Stimulated activated memory B cell treated with anti-CD40 and anti-IgM and Interleukin-4, amounts not matched to agents 10 μg/mL and 1 μg/mL and 100 μg/mL, for 72 hours (primary cell): ENCODE data around the gene TBC1D22A.
"Not testable (repeated sequence)": the region's sequence is repeated elsewhere in the genome, so short reads cannot be mapped to it uniquely, and the experiment has no call there.

Experiments used
- ATAC-seq: fragments of 150-1000 bp; cut with Tn5 transposase; 2 replicates; pipeline ENCODE4 v1.10.0; 2021
- H3K27ac Mint-ChIP-seq: one replicate; pipeline ENCODE4 v1.8.0; 2022; ENCODE audit warnings: mild to moderate bottlenecking, mixed read lengths
- H3K27me3 Mint-ChIP-seq: one replicate; pipeline ENCODE4 v1.8.0; 2022; ENCODE audit warnings: mixed read lengths
- H3K36me3 Mint-ChIP-seq: one replicate; pipeline ENCODE4 v1.8.0; 2022; ENCODE audit warnings: mixed read lengths
- H3K4me1 Mint-ChIP-seq: one replicate; pipeline ENCODE4 v1.8.0; 2022; ENCODE audit warnings: mixed read lengths
- H3K4me3 Mint-ChIP-seq: one replicate; pipeline ENCODE4 v1.8.0; 2022; ENCODE audit warnings: mild to moderate bottlenecking, moderate library complexity, mixed read lengths
- H3K9me3 Mint-ChIP-seq: one replicate; pipeline ENCODE4 v1.8.0; 2022; ENCODE audit warnings: mixed read lengths

Gene TBC1D22A

DNA sequence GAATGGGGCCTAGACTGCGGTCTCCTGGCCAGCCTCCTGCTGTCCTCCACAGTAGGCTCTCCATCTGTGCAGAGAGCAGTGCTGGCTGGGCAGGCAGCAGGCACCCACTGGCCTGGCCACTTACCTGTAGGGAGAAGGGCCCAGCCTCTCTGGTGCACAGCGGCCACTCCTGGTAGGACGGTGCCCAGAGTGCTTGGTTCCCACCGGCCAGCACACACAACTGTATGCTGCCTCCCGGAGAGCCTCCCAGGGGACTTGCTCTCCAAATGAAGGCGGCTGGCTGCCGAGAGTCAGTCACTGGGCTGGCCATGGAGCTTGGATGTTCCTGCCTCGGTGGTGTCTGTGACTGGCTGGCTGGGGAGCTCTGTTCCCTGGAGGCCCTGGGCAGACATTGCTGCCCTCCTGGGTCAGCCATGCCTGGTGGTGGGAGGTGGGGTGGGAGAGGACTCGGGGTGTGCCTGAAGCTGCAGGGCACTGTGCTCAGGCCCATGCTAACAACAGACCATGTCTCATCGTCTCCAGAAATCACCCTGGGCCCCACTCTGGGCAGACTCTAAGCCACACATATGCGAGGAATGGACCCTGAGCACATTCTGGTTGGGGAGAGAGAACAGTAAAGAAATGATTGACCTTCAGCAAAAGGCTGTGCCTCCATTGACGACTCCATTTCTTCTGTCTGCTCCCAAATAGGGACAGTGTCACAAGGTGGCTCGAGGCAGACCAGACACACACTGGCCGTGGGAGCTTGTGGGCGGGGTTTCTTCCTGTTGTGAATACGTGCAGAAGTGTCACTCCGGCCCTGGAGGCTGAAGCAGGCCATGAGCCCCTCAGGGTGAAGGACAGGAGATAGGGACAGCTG is 350.8 kb downstream of the TBC1D22A start:
- no peaks in the 10 kb centered on the region for H3K9me3 Mint-ChIP-seq
- no peak overlapping the region for H3K4me3 Mint-ChIP-seq
- H3K27ac Mint-ChIP-seq: no peak overlapping the region

DNA sequence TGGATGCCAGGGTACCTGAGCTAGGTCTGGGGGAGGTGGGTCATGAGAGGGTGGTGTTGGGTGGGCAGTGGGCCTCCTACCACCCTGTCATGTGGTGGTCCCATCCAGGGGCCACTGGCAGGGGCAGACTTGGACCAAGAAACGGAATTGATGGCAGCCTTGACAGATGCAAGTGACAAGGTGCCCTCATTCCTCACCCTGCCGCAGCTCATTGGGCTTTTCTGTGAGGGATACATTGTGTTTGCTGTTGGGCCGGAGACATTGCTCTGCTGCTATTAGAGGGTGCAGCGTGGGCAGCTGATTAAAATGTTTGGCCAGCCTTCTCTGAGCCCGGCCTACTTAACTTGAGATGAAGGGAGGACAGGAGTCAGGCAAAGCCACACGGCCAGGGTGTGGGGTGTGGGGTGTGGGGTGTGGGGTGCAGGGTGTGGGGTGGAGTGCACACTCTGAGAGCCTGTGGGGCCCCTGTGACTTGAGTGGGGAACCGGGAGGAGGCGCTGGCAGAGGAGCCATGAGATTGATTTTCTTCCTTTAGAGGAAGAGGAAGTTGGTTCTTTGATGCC is 351.5 kb downstream of the TBC1D22A start:
- H3K36me3 Mint-ChIP-seq: peaks cover 65% of the 10 kb centered on the region
- H3K27me3 Mint-ChIP-seq: no peaks in the 10 kb centered on the region
- H3K4me3 Mint-ChIP-seq: no peak overlapping the region
- no peaks in the 10 kb centered on the region for H3K9me3 Mint-ChIP-seq
- no peaks in the 10 kb centered on the region for H3K4me1 Mint-ChIP-seq
- H3K27ac Mint-ChIP-seq: no peak overlapping the region
- ATAC-seq: no peak

More for the DNA sequence above, 350.8 kb downstream of the TBC1D22A start:
- ATAC-seq: no peak
- Mint-ChIP-seq H3K36me3 (peaks cover 64% of the 10 kb centered on the region), H3K4me1 (no peaks in the 10 kb centered on the region), H3K27me3 (no peaks in the 10 kb centered on the region)

DNA sequence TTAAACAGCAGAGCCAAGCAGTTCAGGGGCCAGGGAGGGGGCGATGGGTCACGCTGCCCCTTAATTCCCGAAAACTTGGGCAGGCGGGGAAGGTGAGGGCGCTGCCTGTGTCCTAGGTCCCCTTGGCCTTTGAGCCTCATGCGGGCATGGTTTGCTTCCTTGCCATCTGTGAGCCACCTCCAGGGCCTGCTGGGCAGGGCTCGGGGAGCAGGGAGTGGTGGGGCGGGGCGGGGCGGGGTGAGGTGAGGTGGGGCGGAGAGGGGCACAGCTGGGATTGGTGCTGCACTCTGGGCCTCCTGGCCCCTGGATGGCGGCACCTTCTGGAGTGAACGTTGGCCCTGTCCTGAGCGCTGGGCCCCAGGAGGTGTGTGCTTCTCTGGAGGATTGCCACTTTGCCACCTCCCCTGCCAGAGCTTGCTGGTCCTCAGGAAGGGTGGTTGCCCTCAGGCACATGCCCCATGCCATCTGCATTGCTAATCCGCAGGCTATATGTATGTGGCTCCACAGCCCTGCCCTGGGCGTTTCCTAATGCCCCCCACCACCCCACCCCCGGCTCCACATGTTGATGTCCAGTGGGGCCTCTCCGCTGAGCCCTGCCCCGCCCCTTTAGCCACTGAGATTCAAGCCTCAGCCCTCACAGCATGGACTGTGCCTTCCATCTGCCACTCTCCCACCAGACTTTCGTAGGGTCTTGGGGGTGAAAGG is 352.5 kb downstream of the TBC1D22A start:
- H3K27ac Mint-ChIP-seq: no peak overlapping the region
- H3K4me1 Mint-ChIP-seq: no peaks in the 10 kb centered on the region
- ATAC-seq: no peak
- no peaks in the 10 kb centered on the region for H3K27me3 Mint-ChIP-seq
- no peaks in the 10 kb centered on the region for H3K9me3 Mint-ChIP-seq
- H3K4me3 Mint-ChIP-seq: no peak overlapping the region
- H3K36me3 Mint-ChIP-seq: peaks cover 58% of the 10 kb centered on the region

DNA sequence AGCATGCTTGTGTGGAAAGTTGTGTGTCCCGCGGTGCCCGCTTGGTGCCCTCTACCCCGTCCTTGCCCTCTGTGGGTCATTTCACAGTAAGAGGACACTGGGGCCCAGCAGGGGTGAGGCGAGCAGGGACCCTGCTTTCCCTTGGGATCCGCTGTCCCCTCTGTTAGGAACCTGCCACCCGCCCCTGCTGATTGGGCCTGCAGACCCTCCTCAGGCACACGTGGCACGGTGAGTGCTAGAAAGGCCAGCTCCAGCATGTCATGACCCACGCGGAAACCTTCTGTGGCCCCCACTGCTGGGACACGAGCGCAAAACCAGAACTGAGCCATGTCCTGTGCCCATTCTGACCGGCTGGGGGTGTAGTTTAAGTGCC is 353.1 kb downstream of the TBC1D22A start:
- Mint-ChIP-seq H3K4me1 (no peaks in the 10 kb centered on the region), H3K27me3 (no peaks in the 10 kb centered on the region), H3K4me3 (no peak overlapping the region), H3K27ac (no peak overlapping the region), H3K36me3 (peaks cover 54% of the 10 kb centered on the region), H3K9me3 (no peaks in the 10 kb centered on the region)
- no peak for ATAC-seq

DNA sequence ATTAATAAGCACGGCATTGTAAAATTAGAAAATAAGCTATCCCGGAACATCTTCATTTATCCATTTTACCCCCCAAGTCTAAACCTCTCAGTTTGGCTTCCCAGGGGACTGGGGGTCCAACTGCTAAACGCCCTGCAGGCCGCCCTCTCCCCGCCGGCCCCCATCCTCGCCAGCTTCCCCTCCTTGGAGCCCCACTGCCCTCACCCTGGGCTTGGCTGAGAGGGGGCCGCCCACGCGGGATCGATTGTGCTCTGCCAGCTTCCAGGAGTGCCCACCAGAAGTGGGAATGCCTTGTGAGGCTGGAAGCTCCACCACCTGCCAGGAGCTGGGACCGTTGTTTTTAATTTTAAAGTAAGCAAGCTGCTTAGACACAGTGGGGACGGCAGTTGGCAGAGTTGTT is 353.5 kb downstream of the TBC1D22A start:
- no peak overlapping the region for H3K4me3 Mint-ChIP-seq
- peaks cover 54% of the 10 kb centered on the region for H3K36me3 Mint-ChIP-seq
- H3K27me3 Mint-ChIP-seq: no peaks in the 10 kb centered on the region
- no peaks in the 10 kb centered on the region for H3K9me3 Mint-ChIP-seq
- no peak overlapping the region for H3K27ac Mint-ChIP-seq
- ATAC-seq: no peak
- H3K4me1 Mint-ChIP-seq: no peaks in the 10 kb centered on the region

DNA sequence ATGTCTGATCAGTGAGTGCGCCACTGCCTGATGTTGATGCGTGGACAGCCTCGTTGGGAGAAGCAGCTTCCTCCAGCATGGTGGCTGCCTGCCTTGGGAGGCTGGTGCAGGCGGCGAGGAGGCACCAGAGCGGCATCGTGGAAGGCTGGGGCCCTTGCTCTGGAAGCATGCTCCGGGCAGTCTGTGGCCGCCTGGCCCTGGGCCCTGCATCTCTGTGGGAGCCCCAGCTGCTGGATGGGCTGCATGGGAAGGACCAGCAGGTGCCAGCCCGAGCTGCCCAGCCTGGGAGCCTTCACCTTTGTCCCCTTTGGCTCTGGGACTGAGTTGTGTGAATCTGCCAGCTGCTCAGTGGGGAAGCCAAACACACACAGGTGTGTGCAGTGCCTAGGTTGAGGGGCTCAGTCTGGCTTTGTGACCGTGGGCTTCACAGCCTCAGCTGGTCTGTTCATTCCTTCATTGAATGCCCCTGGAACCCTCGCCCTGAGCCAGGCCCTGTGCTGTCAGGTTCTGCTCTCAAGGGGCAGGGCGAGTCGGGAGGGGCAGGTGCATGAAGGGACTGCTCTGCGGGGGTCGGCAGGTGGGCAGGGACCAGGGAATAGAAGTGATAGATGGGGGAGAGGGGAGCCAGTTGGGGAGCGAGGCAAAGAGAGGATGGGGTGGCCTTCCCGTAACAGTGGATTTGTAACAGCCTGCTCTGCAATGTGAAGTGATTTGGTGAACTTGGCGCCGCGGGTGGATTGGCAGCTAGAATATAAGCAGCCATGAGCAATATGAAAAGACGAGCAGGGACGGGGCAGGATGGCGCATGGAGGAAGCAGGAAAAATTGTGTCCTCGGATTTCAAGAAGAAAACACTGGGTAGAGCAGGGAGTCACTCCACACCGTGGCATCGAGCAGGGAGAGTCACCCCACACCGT is 354.2 kb downstream of the TBC1D22A start:
- H3K4me3 Mint-ChIP-seq: no peak overlapping the region
- H3K9me3 Mint-ChIP-seq: no peaks in the 10 kb centered on the region
- H3K27me3 Mint-ChIP-seq: no peaks in the 10 kb centered on the region
- ATAC-seq: no peak
- peaks cover 51% of the 10 kb centered on the region for H3K36me3 Mint-ChIP-seq
- no peaks in the 10 kb centered on the region for H3K4me1 Mint-ChIP-seq
- no peak overlapping the region for H3K27ac Mint-ChIP-seq

DNA sequence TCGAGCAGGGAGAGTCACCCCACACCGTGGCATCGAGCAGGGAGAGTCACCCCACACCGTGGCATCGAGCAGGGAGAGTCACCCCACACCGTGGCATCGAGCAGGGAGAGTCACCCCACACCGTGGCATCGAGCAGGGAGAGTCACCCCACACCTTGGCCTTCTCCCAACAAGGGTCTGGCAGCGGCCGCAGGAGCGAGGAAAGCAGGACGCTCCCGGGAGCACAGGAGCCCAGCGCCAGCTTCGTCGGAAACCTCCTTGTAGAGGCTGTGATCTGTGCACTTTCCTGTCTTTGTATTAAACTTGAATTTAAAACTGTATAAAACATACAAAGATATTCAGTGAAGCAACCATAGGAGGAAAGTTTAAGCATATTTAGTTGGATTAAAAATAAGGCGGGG is 355.0 kb downstream of the TBC1D22A start:
- not testable (repeated sequence) for H3K27ac Mint-ChIP-seq, ATAC-seq, H3K9me3 Mint-ChIP-seq, H3K4me1 Mint-ChIP-seq, H3K4me3 Mint-ChIP-seq, H3K27me3 Mint-ChIP-seq
- peaks cover 54% of the 10 kb centered on the region for H3K36me3 Mint-ChIP-seq

DNA sequence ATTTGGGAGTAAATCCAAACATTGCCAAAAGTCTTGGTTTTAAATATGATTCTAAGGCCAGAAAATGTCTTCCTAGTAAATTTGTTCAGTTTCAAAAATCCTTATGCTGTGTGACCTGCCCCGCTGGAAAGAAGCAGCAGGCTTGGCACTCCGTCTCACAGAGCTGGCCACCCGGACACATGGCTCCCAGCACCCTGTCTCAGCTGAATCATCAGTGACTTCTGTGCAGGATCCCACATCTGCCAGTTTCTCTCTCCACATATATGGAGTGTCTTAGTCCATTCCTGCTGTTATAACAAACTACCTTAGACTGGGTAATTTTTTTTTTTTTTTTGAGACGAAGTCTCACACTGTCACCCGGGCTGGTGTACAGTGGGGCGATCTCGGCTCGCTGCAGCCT is 356.7 kb downstream of the TBC1D22A start:
- no peaks in the 10 kb centered on the region for H3K9me3 Mint-ChIP-seq
- no peak overlapping the region for H3K4me3 Mint-ChIP-seq
- H3K27ac Mint-ChIP-seq: no peak overlapping the region
- peaks cover 8% of the 10 kb centered on the region for H3K4me1 Mint-ChIP-seq
- H3K36me3 Mint-ChIP-seq: peaks cover 48% of the 10 kb centered on the region
- no peak for ATAC-seq
- H3K27me3 Mint-ChIP-seq: no peaks in the 10 kb centered on the region

DNA sequence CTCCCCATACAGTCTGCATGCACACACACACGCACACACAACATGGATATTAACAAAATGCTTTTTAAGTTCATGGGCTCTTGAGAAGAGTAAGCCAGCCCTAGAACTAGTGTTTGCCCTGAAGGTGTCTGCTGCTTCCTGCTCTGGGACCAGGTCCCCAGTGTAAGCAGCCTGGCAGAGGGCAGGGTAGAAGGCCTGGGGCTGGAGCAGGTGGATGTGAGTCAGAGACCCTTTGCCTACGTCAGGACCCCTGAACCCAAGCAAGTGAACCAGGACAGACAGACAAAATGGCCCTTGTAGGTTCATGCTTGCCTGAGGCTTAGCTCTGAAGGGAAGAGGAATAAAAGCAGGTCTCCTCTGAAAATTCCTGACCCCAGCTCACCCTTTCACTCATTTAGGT is 357.9 kb downstream of the TBC1D22A start:
- no peak for ATAC-seq
- Mint-ChIP-seq H3K27ac (no peak overlapping the region), H3K9me3 (no peaks in the 10 kb centered on the region), H3K4me1 (peaks cover 13% of the 10 kb centered on the region), H3K4me3 (no peak overlapping the region), H3K27me3 (no peaks in the 10 kb centered on the region), H3K36me3 (peaks cover 47% of the 10 kb centered on the region)

DNA sequence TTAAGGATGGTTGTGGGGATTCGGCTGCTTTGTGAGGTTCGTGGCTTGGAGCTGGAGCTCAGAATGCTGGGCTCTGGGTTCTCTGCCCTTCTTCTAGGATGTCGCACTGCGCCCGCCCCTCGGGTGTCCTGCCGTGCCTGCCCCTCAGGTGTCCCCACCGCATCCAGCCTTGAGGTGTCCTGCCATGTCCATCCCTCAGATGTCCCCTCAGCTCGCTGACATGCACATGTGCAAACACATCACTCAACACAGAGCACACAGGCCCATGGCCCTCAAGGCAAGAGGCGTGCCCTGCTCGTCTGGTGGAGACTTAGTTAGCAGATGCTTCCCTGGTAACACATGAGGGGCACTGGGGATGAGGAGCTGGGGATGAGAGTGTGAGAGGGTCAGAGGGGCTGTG is 359.3 kb downstream of the TBC1D22A start:
- H3K4me3 Mint-ChIP-seq: no peak overlapping the region
- ATAC-seq: no peak
- H3K36me3 Mint-ChIP-seq: peaks cover 39% of the 10 kb centered on the region

DNA sequence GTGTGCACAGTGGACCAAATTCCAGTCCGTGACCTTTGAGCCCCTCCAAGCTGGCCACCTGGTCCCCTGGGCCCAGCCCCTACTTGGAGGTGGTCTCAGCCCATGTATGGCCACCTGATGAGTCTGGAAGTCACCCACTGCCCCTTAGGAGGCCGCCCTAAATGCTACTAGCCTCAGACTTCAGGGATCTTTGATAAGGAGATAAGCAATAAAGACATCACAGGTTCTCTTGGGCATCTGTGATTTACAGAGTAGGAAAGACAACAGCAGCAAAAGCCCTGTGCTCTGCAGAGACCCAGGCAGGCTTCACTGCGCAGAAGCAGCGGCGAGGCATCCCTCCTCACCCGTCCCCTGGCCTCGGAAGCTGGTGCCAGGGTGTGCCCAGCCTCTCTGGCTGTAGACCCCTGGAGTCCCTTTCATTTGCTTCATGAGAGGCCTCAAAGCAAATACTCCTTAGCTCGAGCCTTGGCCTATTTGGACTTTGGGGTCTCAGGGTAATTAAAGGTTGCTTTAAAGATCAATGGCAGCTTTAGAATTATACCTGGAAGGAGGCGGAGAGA is 360.1 kb downstream of the TBC1D22A start:
- no peak overlapping the region for H3K27ac Mint-ChIP-seq
- no peak for ATAC-seq
- peaks cover 21% of the 10 kb centered on the region for H3K4me1 Mint-ChIP-seq
- H3K27me3 Mint-ChIP-seq: no peaks in the 10 kb centered on the region
- peaks cover 38% of the 10 kb centered on the region for H3K36me3 Mint-ChIP-seq
- no peaks in the 10 kb centered on the region for H3K9me3 Mint-ChIP-seq
- no peak overlapping the region for H3K4me3 Mint-ChIP-seq

More for the DNA sequence above, 359.3 kb downstream of the TBC1D22A start:
- Mint-ChIP-seq H3K9me3 (no peaks in the 10 kb centered on the region), H3K27ac (no peak overlapping the region), H3K27me3 (no peaks in the 10 kb centered on the region), H3K4me1 (peaks cover 18% of the 10 kb centered on the region)

DNA sequence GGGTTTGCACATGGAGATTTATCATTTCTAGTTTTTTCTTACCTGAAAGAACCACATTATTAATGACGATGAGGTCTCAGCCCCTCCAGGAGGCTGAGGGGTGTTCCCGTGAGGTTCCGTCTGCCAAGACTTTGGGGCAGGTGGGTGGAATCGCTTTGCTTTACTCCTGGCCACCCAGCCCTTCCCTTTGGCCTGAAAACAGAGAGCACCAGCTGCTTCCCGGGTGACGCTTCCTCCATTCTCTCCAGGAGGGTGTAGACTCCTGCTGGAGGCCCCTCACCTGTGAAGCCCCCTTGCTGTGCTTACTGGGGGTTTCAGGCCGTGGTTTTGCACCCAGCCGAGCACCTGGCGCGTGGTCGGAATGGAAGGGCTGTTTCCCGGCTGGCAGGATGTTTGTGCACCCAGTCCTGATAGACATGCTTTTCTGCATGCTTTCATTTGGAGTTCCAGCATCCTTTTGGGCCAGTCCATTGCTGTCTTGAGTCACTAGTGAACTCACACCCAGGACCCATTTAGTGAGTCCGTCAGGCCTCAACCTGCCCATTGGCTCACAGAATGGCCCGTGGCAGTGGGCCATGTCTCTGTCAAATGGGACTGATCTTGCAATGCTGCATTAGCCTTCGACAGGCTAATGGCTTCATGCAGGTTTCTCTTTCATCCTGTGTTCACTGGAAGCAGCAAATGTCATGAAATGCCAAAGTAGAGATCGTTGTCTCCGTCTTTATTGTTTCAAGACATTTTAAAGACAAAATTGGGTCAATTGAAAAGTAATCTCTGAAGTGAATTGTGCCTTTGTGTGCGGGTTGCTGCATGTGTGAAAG is 360.8 kb downstream of the TBC1D22A start:
- Mint-ChIP-seq H3K4me1 (peaks cover 21% of the 10 kb centered on the region), H3K36me3 (peaks cover 31% of the 10 kb centered on the region), H3K27me3 (no peaks in the 10 kb centered on the region), H3K27ac (no peak overlapping the region), H3K9me3 (no peaks in the 10 kb centered on the region), H3K4me3 (no peak overlapping the region)
- no peak for ATAC-seq

DNA sequence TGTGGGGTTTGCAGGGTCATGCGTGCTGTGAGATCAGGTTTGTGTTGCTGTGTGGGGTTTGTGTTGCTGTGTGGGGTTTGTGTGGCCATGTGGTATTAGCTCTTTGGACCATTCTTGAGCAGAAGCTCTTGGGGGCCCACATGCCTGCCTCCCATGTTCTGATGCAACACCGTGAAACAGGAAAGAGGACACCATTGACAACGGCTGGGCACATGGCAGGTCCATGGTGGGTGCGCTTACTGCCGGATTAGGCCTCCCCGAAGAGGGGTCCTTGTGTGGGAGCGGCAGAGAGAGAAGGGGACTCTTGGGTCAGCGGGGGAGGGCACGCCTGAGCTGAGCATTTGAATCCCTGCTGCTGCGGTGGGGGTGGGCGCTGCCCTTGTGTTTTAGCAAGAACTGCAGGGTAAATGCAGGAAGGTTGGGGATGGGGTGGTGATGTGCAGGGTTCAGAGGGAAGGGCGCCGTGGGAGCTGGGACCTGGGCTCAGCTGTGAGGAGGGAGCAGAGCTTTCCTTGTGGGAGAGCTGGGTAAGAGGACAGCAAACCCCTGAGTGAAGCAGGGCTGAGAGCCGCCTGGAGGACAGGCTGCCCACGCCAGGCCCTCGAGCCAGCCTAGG is 361.5 kb downstream of the TBC1D22A start:
- no peaks in the 10 kb centered on the region for H3K27me3 Mint-ChIP-seq
- no peaks in the 10 kb centered on the region for H3K9me3 Mint-ChIP-seq
- H3K36me3 Mint-ChIP-seq: peaks cover 36% of the 10 kb centered on the region
- H3K4me3 Mint-ChIP-seq: no peak overlapping the region
- no peak overlapping the region for H3K27ac Mint-ChIP-seq
- peaks cover 21% of the 10 kb centered on the region for H3K4me1 Mint-ChIP-seq
- no peak for ATAC-seq

DNA sequence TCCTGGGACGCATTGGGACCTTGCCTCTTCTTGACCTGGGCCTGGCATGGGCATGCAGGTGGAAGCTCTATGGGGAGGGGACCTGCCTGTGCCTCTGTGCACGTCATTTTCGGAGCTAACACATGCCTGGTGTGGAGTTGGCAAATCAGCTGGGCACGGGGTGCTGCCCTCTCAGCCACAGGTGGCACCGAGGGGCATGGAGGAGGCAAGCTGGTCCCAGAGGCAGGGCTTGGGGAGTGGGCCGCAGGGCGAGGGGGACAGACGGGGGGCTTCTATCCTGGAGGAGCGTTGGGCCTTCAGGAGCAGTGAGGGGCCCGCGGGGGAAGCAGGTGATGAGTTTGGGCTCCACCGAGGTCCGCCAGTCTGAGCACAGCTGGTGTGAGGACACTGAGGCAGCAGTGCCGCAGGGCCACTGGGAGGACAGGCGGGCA is 362.0 kb downstream of the TBC1D22A start:
- H3K27ac Mint-ChIP-seq: no peak overlapping the region
- H3K27me3 Mint-ChIP-seq: no peaks in the 10 kb centered on the region
- no peak overlapping the region for H3K4me3 Mint-ChIP-seq
- no peaks in the 10 kb centered on the region for H3K9me3 Mint-ChIP-seq
- H3K4me1 Mint-ChIP-seq: peaks cover 21% of the 10 kb centered on the region
- no peak for ATAC-seq
- H3K36me3 Mint-ChIP-seq: peaks cover 36% of the 10 kb centered on the region
